GM21717 (cell line): ENCODE measurements around the gene CALM1.
A peak's percentile ranks its signal among the peaks of the same experiment; 100 is the strongest.
"Not testable (repeated sequence)": the region's sequence is repeated elsewhere in the genome, so short reads cannot be mapped to it uniquely, and the experiment has no call there.

ENCODE experiments used
- ATAC-seq: cut with Tn5 transposase; IDR thresholded peaks from one replicate; pipeline ENCODE4 v1.9.1; 2021; ENCODE audit warnings: mild to moderate bottlenecking, moderate library complexity; ENCODE audit not compliant: unreplicated experiment

CALM1 gene

DNA sequence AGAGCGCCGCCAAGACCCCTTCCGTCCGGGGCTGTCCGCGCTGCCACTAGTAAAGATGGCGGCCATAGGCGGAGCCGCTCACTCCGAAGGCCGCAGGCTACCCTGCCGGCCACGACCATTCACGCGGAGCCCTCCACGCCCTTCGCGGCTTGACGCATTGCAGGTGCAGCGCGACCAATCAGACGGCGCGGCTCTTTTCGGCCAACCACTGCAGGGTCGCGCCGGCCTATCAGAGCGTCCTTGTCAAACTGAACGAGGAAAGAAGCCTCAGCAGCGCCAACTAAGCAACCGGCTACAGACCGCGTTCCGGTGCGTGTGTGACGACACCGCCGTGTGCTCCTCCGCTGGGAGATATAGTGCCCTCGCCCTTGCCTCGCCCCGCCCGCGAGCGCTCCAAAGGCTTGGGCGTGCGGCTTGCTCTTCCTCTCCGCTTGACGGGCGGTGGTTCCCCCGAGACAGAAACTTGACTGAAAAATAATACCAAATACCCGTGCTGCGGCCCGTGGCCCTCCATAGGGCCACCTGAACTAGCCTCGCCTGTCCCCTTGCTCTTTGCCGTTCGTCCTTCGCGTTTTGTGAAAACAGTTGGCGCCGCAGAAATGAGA is 13.6 kb upstream of the CALM1 start:
- peak; percentile 92 for ATAC-seq

DNA sequence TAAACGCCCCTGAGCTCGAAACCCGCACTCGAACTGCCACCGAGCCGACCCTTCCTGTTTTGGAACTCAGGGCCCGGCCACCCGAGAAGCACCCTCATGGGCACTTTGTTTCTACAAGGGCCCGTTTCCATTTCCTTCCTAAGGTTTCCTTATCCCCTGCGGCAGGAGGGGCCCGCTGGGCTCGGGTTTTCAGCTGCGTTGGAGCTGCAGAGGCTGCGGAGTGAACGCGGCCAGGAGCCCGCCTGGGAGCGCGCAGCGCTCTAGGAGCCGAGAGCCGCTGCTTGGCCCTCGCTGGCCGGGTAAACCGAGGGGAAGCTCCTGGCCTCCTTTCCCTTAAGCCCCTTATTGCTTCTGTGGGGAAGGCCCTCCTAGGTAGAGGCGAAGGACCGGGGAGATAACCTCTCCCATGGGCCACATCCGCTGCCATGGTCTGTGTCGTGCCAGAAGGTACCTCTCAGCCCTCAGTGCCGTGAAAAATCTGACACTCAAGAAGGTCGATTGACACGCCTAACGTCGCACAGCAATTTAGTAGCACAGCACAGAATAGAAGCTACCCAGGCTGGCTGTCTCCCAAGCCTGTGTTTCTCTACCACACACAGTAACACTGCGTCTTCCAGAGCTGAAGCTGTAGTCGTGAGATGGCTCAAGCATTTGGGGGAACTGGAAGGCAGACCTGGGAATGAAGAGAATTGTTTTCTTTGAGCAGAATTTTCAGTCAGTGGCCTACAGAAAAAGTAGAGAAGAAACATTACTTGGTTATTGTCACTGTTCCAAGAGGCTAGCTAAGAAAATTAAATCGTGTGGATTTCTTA is 12.9 kb upstream of the CALM1 start:
- peak; percentile 17 for ATAC-seq

- no peak for ATAC-seq
These were observed 12.3 kb upstream of the CALM1 start for GRCh38 chr14:90384543-90384911.

DNA sequence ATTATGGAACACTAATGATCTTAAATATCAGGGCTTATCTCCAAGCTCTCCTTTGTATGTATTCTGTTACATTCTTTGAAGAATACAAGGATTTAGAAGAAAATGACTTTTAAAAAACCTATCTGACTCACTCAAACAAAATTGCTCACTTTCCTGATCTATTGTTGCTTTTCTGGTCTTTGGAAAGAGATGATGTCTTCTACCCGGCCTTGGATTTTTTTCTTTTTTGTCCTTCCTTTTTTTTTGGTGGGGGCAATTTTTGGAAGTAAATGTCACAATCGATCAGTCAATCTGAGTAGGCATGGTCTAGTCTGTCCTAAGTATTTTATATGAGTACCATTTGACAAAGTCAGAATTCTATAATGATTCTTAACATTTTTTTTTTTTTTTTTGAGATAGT is 10.5 kb upstream of the CALM1 start:
- ATAC-seq = no peak

DNA sequence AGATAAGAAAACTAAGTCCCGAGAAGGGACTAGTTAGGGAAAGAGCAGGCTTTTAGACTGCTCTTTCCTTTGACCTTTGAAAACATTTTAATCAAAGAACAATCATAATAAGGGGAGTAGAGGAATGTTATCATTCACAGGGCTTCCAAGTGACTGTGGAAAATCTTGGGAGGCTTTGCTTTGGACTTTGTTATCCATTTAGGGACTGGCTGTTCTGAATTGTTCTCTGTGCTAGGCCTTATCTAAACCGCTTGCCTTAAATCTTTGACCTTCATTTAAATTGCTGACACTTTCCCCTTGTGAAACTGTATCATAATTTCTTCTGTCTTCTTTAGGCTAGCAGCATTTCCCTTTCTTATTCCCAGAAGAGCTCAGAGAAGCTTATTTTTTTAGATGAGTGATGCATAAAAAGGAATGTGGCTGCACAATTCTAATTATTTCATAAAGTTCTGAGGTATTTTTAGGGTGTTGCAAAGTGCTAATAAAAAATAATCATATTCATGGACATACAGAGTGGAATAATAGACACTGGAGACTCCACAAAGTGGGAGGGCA is 9.5 kb upstream of the CALM1 start:
- ATAC-seq = no peak

DNA sequence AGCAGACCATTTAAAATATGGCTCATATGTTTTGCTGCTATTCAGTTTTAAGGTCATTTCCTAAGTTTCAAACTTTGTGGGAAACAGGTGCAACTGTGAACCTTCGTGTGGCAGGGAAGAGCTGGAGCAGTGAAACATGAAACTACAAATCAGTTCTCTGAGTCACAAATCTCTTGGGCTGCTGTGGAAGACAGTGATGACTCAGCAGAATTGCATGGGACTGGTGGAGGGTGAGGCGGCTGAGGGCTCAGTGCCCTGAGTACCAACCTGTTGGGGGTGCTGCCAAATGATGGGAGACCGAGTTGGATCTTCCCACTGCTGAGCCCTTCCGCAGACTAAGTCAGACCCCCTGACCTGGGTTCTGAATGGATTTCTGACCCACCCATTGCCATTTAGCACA is 8.4 kb upstream of the CALM1 start:
- no peak for ATAC-seq

DNA sequence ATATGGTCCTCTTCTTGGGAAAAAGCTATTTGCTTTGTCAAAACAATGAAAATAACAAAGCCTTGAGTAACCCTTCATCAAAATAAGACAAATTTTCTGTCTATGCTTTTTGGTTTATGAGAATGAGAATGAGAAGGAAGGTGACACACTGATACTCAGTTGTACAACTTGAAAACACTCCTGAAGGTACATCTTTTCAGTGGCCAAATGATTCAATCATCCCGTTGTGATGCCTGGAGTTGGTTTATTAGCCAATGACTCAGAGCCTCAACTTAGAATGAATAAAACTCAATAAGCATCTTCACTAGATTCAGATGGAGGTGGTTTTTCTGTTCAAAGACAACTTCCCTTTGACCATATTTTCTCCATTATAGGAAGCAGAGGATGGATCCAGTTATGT is 7.8 kb upstream of the CALM1 start:
- ATAC-seq = no peak

DNA sequence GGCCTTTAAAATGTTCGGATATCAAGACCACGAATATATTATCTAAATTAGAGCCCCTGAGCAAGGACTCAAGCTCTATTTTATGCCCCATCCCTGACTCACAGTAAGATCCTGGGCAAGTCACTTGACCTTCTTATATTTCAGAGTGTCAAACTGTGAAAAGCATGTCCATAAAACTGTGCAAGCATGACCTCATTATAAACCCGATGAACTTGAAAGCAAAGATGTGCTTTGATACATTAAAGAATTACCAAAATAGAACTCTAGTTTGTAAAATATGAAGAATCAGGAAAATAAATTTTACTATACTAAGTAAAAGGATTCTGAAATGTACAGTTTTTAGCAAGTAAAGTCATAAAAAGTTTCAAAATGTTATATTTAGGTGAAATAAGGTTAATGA is 2.9 kb upstream of the CALM1 start:
- ATAC-seq = no peak

- ATAC-seq = not testable (repeated sequence)
These were observed 2.0 kb upstream of the CALM1 start for GRCh38 chr14:90394782-90395181.

DNA sequence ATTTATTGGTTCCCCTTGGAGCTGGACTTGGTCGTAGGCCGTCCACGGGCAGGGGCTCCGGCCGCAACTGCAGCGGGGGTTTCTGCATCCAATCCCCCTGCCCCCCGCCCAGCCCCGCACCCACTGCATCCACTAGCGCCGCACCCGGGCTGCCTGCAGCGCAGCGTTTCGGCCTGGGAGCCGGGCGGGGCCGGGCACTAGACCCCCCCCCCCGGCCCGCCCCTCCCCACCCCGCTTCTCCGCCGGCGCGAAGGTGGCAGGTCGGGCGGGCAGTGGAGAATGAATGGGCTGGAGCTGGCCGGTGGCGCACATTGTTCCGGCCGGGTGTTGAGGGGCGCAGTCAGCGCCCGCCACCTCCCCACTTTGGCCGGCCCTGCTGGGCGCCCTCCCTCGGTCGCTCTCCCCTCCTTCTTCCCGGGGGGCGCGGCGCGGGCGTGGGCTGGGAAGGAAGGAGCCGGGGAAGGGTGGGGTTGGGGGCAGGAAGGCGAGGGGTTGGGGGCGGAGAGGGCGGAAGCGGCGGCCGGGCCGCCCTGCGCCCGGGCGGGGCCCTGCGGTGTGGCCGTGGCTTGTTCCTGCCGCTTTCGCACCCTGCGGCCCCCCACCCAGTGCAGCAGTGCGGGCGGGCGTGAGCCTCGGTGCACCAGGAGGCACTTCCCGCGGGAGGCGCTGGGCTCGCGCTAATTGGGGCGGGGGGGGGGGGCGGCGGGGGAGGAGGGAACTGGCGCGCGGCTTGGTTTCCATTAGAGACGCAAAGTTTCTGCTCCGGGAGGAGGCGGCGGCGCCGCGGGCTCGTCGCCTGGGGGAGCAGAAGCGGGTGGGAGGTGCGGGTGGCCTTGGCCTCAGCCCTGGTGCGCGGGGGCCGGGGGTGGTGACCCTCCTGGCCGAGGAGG is 841 bp downstream of the CALM1 start:
- peak; percentile 20 for ATAC-seq

DNA sequence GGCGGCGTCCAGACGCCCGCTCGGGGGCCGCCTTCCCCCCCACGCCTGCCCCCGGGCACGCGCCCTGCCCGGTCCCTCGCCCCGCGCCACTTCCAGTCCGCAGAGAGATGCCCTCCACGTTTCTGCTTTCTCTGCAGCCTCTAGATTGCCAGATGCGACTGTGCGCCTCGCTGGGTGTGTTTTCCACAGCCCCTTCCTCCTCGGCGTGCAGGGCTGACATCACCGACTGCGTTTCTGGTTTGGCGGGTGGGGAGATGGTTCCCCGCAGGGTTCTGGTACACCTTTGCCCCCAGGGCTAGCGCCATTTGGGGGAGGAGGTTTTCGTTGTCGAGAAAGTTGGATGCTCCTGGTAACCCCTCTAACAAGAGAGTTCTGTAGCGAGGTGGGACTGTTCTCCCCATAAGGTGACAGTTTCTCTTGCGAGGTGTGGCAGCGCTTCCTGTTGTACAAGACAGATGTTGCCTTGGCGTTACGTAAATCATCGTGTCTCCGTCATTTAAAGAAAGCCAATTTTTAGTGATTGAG is 1.5 kb downstream of the CALM1 start:
- peak; percentile 17 for ATAC-seq

DNA sequence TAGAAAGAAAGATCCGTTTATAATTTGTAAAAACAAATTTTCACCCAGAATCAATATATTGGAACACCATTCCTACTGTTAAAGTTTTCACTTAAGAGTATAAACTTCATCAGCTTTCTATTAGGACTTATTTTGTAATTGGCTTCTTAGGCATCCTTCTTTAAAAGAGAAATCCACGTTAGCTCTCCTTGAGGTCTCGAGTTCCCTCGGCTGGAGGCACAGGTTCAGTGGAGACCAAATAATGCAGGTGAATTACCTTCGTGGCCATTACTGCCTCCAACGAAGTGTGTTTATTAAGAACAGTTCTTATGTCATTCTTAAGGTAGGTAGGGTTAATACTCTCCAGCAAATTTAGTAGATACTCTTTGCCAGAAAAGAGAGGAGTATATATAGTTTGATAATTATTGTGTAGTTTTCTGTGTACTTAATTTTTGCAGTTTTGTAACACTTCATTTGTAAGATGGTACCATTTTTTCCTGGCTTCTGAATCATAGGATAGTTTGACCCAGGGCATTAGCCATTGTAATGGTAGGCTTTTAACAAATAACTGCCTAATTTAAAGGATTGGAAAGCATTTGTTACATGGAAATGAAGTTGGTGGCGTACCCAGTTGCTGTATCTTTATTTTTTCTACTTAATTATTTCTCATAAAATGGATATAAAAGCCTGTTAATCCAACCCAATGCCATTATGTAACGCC is 2.2 kb downstream of the CALM1 start:
- ATAC-seq = no peak

- ATAC-seq = peak; percentile 49
These were observed 3.0 kb downstream of the CALM1 start for GRCh38 chr14:90399541-90400444.

- no peak for ATAC-seq
These were observed 4.2 kb downstream of the CALM1 start for GRCh38 chr14:90400904-90401561.

DNA sequence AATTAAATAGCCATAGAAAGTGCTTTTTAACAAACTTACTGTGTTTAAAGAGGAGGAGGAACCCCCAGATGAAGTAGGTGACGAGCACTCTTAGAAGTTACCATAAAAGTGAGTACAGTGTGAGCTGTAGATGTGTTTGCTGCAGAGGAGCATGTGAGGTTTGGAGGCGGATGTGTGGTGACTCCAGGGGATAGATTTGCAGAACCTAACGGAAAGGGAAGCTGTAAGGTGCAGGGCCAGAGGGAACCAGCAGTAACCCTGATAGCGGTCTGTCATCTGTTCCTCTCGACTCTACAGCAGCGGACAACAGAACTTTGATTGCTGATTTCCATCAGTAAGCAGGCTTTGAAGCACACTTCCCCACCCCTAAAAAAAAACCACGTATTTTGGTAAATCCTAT is 5.2 kb downstream of the CALM1 start:
- ATAC-seq = no peak

DNA sequence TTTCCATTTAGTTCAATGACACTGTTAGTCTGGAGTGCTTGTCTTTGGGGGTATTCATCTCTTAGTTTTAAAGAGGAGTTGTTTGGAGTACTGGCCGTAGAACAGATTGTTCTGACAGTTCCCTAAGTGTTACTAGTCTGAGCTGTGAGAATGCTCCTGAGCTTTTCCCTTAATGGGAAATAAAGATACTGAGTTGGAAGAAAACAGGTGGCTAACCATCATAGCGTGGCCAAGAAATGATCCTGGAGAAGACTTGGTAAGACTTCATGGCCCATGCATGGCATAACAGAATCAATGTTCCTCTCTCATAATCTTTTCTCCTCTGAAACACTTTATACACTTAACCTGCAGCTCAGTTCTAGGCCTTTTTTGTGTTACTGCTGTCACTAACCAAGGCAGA is 6.2 kb downstream of the CALM1 start:
- ATAC-seq = no peak

DNA sequence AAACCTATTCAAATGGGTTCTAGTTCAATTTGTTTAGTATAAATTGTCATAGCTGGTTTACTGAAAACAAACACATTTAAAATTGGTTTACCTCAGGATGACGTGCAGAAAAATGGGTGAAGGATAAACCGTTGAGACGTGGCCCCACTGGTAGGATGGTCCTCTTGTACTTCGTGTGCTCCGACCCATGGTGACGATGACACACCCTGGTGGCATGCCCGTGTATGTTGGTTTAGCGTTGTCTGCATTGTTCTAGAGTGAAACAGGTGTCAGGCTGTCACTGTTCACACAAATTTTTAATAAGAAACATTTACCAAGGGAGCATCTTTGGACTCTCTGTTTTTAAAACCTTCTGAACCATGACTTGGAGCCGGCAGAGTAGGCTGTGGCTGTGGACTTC is 8.3 kb downstream of the CALM1 start:
- ATAC-seq = no peak

GRCh38 chr14:90405755-90406154 is 8.9 kb downstream of the CALM1 start:
- no peak for ATAC-seq

- no peak for ATAC-seq
These were observed 9.6 kb downstream of the CALM1 start for GRCh38 chr14:90406384-90406798.
